Spleen (tissue), 7 donors: Measurements from ENCODE around the gene GOPC.

ENCODE experiments used
- CTCF ChIP-seq, 11 experiments: fragments of 200-600 bp in 7 of 11; fragments of 450-650 bp in 4 of 11; sonication (generic) in 4 of 11; IDR thresholded peaks in 8 of 11; conservative IDR thresholded peaks in 3 of 11; 1 replicate in 7 of 11; 2 replicates in 4 of 11; pipeline versions ENCODE4 v1.4.0 to v1.8.0; 2016 to 2021; ENCODE audit warnings: antibody characterized with exemption in 11 of 11, inconsistent platforms in 4 of 11, mild to moderate bottlenecking in 1 of 11
- POLR2A ChIP-seq, 3 donors: fragments of 450-650 bp; IDR thresholded peaks; one replicate each; pipeline ENCODE4 v1.5.1; 2017; ENCODE audit warnings: antibody characterized with exemption in 3 of 3, mild to moderate bottlenecking in 1 of 3
- donor health status: DM: no; HTN: no; CAD: no; lungs with moderate emphysema.
- donor health status: DM: no; HTN: no; CAD: no.
- donor health status: DM: no; HTN: no; CAD: no.

DNA sequence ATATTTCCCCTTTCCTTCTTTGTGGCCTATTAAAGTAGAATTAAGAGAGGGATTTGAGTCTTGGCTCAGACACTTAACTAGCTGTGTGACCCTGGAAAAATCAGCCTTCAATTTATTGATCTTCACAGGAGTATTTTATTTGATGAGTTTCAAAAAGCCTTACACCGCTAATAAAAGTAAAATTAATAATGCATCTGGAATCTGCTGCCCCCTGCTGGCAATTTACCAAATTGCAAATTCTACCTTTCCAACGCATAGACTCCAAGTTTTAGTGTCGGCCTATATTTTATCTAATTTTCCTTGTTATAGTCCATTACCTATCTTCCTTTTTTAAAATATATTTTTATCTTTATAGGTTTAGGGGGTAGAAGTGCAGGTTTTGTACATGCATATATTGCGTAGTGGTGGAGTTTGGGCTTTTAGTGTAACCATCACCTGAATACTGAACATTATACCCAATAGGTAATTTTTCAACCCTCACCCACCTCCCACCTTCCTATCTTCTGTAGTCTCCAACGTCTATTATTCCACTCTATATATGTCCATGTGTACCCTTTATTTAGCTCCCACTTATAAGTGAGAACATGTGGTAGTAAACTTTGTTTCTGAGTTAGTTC is 46.3 kb downstream of the GOPC start:
- no peak for TF ChIP-seq POLR2A (IDR thresholded peaks at IDR 0.05)
- peak; percentile 39 to 90 (median 78) for TF ChIP-seq CTCF (IDR thresholded peaks at IDR 0.05 in 8 of 11, conservative IDR thresholded peaks at IDR 0.05 in 3 of 11)
